ENCODE data around the gene TNNT3. TPM values are rescaled to one million over a fixed set of nuclear protein-coding genes. Genes with fewer than 3 reads are reported as not detected.
"Not testable (repeated sequence)": the region's sequence is repeated elsewhere in the genome, so short reads cannot be mapped to it uniquely, and the experiment has no call there.

Gene TNNT3
- 1 to 10 TPM; 5.3 to 7.3 (median 5.9) TPM for polyA plus RNA-seq (ENCODE audit: insufficient read length in 3 of 3)

DNA sequence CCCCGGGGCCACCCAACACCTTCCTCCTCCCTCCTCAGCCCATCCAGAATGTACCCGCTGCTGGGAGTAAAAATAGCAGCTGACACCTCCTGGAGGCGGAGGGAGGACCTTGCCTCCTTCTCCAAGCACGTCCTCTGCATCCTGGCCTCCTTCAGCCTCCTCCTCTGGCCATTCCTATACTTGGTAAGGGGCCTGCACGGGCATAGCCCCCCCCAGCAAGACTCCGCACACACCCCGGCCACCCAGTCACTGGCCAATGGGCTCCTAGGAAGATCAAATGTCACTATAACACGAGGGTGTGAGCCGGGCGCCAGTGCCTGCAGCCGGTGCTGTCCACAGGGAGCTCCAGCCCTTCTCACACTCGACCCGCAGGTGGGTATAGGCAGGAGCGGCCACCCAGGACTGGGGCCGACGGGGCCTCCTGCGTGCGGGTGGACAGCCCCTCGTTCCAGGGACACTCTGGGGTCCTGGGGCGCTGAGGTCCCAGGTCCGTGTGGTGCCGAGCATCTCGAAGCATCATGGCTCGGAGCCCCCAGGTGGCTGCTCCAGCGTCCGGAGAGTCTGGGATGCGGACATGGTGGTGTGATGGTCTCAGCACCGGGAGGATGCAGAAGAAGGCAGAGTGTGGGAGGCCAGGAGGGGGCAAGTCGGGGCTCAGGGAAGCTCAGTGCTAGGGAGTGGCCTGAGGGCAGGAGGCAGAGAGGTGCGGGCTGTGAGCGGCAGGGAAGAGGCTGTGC is at the start of gene TNNT3:
TSS of gene TNNT3 (plus strand) at position 313 of the 737 bp plus-strand sequence. CDS start 3,172 bp downstream, outside the sequence.
- no peak for DNase-seq (ENCODE audit: low read depth in 3 of 3, low spot score in 2 of 3)

DNA sequence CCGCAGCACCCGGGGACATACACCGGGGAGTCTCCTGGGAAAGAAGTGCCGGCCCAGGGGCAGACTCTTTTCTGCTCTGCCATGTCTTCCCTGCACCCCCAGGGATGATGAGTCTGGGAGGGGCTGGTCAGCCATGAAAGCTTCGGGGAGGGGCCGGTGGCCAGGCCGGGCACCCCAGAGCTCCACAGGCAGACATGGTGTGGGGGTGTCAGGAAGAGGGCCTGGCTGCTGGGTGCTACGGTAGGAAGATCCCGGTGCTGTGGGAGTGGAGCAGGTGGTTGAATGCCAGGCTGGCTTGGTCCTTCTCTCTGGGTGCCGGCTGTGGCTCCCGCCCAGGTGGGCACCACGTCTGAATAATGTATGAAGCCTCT is 49.2 kb upstream of the TNNT3 start:
- no peak for DNase-seq (ENCODE audit: low read depth in 3 of 3, low spot score in 2 of 3)

DNA sequence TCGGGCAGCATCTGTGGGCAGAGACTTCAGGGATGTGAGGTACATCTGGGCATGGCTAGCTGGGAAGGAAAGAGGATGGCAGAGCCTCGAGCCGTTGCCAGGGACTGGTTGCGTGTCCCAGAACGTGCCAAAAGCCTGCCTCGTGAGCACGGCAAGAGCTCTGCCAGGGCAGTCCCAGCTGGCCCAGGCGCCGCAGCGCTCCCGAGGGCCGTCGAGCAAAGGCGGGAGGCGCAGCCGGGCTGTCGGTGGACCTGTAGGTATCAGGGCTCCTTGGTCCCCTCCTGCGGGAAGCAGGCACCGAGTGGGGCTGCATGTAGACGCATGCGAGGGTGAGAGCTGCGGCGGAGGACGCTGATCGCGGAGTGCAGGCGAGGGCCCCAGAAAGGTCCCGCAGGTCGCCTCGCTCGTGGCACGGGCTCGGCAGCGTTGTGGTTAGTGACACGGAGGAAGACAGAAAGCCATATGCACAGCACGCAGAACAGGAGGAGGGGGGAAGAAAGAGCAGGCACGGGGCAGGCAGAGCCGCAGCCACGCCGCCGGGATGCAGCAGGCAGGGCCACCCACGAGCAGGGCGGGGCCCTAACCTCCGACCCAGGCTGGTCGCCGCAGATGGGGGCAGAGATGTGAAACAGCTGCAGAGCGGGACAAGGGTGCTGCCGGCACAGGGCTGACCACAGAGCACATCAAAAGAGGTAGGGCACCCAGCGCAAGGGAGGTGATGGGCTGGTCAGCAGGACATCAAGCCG is 48.6 kb upstream of the TNNT3 start:
- DNase-seq (ENCODE audit: low read depth in 3 of 3, low spot score in 2 of 3), result no peak

DNA sequence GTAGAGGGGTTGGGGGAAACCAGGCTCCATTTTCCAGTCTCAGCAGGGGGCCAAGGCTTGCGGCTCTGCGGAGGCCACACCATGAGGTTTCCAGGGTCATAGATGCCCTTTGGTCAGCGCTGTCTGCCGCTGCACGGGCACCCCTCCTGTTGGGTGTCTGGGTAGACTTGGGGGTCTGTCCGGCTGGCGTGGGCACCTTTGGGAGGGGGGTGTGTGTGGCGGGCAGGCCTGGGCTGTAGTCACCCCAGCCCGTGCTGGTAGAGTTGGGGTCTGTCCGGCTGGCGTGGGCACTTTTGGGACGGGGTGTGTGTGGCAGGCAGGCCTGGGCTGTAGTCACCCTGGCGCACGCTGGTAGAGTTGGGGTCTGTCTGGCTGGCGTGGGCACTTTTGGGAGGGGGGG is 48.0 kb upstream of the TNNT3 start:
- no peak for DNase-seq (ENCODE audit: low read depth in 3 of 3, low spot score in 2 of 3)

DNA sequence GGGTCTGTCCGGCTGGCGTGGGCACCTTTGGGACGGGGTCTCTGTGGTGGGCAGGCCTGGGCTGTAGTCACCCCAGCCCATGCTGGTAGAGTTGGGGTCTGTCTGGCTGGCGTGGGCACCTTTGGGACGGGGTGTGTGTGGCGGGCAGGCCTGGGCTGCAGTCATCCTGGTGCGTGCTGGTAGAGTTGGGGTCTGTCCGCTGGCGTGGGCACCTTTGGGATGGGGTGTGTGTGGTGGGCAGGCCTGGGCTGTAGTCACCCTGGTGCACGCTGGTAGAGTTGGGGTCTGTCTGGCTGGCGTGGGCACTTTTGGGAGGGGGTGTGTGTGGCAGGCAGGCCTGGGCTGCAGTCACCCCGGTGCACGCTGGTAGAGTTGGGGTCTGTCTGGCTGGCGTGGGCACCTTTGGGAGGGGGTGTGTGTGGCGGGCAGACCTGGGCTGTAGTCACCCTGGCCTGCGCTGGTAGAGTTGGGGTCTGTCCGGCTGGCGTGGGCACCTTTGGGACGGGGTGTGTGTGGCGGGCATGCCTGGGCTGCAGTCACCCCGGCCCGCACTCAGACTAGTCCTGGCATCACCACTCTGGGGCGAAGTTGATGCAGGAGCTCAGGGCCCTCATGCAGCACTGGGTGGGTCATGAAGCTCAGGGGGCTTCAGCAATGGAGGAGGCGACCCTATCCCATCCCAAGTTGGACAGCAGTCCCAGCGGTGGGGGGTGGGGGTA is 47.1 kb upstream of the TNNT3 start:
- DNase-seq (ENCODE audit: low read depth in 3 of 3, low spot score in 2 of 3), result no peak

DNA sequence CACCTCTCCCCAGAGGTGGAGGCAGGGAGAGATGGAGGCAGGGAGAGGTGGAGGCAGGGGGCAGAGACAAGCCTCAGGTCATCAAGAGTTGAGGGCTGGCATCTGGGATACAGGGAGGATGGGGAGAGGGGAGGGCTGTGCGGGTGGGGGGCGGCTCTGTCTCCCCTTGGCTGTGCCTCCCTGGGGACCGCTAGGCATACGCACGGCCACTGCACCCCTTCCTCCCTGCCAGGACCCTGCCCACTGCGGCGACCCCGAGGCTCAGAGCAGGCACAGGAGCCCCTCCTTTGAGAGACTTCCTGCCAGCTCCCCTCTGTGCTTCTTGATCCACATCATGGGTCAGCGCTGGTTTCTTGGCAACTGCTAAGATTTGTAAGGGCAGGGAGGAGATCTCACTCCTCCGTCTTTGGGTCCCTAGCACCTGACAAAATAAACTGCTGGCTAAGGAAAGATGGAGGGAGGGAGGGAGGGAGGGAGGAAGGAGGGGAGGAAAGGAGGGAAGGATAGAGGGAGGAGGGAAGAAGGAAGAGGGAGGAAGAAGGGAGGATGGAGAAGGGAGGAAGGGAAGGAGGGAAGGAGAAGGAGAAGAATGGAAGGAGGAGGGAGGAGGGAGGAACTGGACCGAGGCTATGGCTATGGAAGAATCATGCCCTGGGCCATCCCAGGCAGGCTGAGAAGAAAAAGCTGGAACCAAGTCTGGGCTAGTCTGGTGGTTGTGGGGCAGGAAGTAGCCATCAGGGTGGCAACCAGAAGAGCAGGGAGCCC is 46.3 kb upstream of the TNNT3 start:
- DNase-seq (ENCODE audit: low read depth in 3 of 3, low spot score in 2 of 3), result peak in 2 of 3 donors; percentile 62 to 82

DNA sequence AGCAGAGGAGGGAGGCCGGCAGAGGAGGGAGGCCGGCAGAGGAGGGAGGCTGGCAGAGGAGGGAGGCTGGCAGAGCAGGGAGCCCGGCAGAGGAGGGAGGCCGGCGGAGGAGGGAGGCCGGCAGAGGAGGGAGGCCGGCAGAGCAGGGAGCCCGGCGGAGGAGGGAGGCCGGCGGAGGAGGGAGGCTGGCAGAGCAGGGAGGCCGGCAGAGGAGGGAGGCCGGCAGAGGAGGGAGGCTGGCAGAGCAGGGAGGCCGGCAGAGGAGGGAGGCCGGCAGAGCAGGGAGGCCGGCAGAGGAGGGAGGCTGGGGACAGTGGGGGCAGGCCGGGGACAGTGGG is 45.7 kb upstream of the TNNT3 start:
- DNase-seq (ENCODE audit: low read depth in 3 of 3, low spot score in 2 of 3), result not testable (repeated sequence)

DNA sequence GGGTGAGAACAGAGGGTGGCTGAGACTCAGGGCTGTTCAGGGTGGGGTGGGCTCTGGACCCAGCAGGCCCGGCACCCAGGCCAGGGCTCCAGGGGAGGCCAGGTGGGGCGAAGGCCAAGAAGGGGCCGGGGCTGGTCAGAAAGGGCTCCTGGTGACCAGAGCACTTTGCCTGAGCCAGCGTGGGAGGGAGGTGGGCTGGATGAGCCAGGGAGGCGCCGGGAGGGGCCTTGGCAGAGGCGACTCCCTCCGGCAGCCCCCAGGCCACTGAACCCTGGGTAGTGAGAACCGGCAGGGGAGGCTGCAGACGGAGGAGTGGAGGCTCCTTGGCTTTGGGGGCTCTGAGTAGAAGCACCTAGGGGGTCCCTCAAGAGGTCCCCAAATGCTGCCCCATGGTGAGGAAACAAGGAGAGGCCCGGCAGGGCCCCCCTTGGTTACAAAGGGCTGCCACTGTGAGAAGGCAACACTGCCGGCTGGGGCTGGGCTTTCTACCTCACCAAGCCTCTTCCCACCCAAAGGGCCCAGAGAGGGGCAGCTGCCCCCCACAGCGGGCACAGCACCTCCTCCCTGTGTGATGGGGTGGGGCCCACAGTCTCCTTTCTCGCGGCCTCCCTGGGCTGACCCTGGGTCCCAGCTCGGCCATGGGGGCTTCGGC is 44.9 kb upstream of the TNNT3 start:
- DNase-seq (ENCODE audit: low read depth in 3 of 3, low spot score in 2 of 3), result not testable (repeated sequence)

DNA sequence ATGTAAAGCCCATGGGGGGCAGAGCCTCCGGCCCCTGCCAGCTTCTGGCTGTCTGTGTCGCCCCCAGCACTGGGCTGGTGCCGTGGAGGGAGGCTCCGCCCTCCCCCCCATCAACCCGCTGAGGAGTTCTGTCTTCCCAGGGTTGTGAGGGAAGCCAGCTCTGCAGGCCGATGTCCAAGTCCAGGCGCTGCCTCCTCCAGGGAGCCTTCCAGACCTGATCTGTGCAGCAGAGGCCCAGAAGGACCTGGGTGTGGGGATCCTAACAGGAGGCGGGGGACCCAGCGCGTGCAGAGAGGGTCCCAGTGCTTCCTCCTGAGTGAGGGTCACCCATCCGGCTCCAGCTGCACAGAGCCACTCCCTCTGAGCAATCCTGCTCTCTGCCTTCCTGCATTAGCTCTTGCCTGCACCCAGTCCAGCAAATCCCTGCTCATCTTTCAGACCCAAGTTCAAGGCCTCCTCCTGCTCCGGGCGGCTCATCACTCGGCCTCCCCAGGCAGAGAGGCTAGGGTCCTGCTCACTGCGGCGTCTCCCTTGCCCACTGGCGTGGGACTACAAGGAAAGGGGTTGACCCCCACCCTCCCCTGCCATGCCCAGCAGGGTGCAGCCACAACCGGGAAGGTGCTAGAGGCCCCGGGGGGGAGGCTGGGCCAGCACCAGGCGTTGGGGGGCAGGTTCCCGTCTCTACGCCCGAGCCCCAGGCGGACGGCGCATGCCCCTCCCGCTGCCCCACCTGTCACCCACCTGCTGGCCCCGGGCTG is 44.2 kb upstream of the TNNT3 start:
- no peak for DNase-seq (ENCODE audit: low read depth in 3 of 3, low spot score in 2 of 3)

DNA sequence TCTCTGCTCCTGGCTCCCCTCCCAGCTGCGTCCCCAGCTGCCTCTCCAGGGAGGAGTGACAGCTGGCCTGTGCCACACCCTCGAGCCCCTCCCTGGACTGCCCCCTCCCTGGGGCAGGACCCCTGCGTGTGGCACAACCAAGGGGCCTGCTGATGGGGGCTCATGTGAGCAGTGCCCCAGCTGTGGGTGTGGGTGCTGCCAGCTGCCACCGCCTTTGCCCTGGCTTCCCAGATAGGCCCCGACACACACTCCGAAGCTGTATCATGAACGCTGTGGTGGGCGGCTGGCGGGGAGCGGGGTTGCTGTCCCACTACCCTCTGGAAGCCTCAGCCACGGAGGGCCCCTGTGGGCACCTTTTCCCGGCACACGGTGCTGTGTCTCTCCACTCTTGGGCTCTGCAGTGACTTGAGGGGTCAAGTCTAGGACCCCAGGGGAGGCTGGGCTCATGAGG is 43.6 kb upstream of the TNNT3 start:
- DNase-seq (ENCODE audit: low read depth in 3 of 3, low spot score in 2 of 3), result not testable (repeated sequence)

DNA sequence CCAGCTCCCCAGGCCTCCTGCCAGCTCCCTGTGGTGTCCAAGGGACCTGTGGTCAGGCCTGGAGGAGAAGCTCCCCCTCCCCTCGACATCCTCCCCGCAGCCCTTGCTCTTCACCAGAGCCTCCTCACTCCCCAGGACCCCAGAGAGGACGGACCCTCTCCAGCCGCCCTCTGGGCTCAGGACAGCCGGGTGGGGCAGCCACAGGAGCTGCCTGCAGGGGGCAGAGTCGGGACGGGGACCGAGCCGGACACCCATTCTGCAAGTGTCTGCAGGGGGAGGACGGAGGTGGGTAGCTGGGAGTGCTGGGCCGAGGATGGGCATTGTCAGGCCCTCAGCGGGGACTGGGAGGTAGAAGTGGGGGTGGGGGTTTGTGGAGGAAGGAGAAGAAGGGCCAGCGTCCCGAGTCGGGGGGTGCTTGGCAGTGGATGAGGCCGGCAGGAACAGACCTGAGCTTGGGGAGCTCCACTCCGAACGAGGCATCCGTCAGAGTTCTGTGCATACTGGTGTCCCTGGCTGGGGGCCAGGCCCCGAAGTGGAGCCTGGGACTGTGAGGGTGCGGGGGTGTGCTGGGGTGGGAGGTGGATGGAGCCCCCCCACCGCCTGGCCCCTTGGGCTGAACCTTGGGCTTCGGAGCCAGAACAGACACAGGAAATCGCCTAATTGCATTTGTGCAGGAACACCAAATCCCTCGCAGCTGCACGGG is 43.0 kb upstream of the TNNT3 start:
- DNase-seq (ENCODE audit: low read depth in 3 of 3, low spot score in 2 of 3), result no peak

DNA sequence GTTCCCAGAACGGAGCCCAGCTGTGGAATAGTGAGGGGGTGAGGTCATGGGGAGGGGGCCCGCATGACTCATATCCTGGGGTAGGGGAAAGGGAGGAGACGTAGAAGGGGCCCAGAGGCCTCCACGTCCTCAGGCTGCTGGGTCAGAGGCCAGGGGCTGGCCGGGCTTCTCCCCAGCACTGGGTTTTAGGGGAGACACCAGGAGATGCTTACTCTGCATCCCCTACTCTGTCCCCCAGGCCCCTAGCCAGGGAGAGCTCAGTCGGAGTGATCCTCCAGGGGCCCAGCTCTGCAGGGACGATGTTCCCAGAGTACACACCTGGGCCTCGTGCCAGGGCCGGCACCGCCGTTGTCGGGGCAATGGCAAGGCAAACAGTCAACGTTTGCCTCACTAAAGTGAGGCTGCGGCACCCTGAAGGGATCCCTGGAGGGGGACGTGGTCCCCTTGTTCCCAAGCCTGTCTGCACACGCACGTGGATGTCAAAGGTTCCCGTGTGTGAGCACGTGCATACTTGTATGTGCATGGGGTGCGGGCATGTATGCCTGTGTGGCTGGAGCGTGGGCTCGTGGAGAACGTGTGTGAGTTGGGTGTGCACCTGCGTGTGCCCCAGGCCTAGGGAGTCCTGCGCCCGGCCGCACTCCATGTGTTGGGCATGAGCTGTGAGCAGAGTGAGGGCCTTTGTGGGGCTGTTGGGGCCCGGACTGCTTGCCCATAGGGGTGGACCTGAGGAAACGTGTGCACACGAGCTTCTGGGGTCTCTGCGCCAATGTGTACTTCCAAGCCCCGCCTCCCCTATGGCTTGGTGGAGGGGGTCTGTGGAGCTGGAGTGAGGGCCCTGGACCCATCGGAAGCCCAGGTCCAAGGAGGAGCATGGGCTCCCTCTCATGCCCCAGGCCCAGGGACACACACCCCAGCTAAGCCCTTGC is 42.0 kb upstream of the TNNT3 start:
- no peak for DNase-seq (ENCODE audit: low read depth in 3 of 3, low spot score in 2 of 3)

DNA sequence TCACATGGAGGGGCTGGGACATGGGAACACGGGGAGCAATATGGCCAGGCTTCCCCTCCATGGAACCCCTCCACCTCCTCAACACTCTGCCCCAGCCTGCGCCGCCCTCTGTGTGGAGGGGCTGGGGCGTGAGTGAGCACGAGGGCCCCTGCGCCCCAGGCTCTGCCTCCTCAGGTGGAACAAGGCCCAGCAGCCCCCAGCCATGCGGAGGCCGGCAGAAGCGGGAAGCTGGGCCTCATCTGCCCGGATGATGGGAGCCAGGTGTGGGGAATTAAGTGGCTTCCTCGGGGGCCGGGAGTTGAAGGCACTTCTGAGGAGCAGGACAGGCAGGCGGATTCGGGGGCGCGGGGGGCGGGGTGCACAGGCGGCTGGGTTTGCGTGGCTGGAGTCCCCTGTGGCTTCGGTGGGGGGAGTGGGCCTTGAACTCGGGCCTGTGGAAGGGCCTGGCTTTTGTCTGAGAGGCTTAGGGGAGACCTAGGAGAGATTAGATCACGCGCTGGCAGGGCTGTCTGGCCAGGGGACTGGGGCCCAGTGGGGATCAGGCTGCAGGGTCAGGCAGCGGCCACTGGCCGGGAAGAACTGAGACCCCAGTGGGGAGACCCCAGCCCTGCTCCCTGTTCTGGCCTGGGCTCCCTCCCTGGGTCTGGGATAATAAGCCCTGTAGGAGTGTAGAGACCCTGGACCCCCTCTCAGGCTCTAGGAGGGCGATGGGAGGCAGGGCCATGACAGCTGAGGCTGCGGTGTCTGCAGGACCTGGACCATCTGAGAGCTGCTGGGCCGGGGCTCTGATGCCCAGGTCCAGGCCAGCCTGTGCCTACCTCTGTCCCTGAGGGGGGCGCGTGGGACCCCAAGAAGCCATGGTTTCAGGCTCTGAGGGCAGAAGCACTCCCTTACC is 41.1 kb upstream of the TNNT3 start:
- no peak for DNase-seq (ENCODE audit: low read depth in 3 of 3, low spot score in 2 of 3)

DNA sequence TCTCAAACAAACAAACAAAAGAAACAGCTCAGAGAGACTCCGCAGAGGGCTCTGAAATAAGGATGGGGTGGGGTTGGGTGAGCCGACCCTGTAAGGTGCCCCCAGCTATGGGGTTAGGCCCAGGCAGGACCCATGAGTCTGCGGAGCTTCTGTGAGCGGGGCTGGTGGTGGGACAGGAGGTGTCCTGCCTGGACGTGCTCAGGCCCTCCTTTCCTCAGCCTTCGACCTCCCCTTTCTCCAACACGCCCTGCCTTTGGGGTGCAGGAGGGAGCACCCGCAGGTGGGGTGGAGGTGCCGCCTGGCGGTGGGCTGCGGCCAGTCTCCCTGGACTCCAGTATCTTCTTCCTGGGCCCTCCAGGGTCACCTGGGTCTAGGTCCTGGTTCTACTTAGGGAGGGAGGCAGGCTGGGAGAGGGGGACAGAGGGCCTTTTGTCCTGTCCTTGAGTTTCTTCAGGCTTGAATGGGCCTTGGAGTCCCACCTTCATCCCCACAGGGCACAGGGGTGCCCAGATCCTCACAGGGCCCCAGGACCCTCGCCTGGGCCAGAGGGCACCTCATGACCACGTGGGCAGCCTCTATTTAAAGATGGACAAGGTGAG is 40.1 kb upstream of the TNNT3 start:
- no peak for DNase-seq (ENCODE audit: low read depth in 3 of 3, low spot score in 2 of 3)

DNA sequence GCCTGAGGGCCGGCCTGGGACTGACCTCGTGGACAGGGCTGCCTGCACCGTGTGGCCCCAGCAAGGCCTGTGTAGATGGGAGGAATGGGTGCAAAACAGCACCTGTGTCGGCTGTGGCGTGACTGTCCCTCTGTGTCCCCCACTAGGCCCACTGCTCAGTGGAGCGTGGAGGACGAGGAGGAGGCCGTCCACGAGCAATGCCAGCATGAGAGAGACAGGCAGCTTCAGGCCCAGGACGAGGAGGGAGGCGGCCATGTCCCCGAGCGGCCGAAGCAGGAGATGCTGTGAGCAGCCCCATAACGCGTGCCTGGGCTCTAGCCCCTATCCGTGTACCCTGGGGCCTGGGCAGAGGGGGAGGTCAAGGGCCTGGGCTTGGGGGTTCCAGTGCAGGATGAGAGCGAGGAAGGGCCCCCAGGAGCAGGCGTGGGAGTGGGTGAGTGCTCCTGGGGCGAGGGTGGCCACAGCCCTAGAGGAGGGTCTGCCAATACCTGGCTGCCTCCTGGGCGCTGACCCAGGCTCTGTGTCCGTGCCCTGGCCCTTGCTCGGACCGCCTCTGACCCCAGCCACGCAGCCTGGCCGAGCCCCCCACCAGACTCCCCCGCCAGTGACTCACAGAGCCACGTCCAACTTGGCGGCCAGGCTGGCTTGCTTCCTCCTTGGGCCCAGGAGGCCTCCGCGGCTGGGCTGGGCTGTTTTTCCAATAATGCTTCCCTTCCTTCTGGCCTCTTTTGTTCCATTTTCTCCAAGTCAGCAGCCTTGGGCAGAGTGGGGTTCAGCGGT is 39.4 kb upstream of the TNNT3 start:
- DNase-seq (ENCODE audit: low read depth in 3 of 3, low spot score in 2 of 3), result no peak
